Colonic mucosa (tissue), 4 donors: Measurements from ENCODE around the gene SLC46A2. TPM values are rescaled to one million over a fixed set of nuclear protein-coding genes. Genes with fewer than 3 reads are reported as not detected.

ENCODE experiments used
- DNase-seq: peaks from one replicate; pipeline ENCODE4 v3.0.0-alpha.2; 2020
- H3K27ac ChIP-seq: fragments of 200-600 bp; one replicate; pipeline ENCODE4 v1.8.0; 2021
- H3K27me3 ChIP-seq: fragments of 200-600 bp; one replicate; pipeline ENCODE4 v1.8.0; 2021
- H3K36me3 ChIP-seq: fragments of 200-600 bp; one replicate; pipeline ENCODE4 v1.8.0; 2021
- H3K4me1 ChIP-seq: fragments of 200-600 bp; one replicate; pipeline ENCODE4 v1.8.0; 2021; ENCODE audit warnings: mild to moderate bottlenecking
- H3K4me3 ChIP-seq: fragments of 200-600 bp; one replicate; pipeline ENCODE4 v1.8.0; 2021
- H3K9ac ChIP-seq, 2 donors: one replicate each; pipeline ENCODE4 v1.7.0; 2013; ENCODE audit warnings: control low read depth in 2 of 2, low read depth in 2 of 2, low read length in 2 of 2
- H3K9me3 ChIP-seq: fragments of 200-600 bp; one replicate; pipeline ENCODE4 v1.8.0; 2021
- intact Hi-C: fragments of 100-400 bp; cut with DNase I; formaldehyde crosslinking; loops from one replicate; pipeline ENCODE4 v1.14.1; 2022
- total RNA-seq, 2 donors: library from RNA; stranded (reverse); fragmentation: NEBNext Ultra II Directional in 1 of 2; extraction: Animal tissue kit (Norgen Biotek cat#: 25700) in 1 of 2; gene quantifications; one replicate each; pipeline ENCODE4 v1.2.1, GENCODE V29; 2021
- TF ChIP-seq, protein P1 (sequence below): fragments of 200-600 bp; IDR thresholded peaks from one replicate; pipeline ENCODE4 v1.8.0; 2022; ENCODE audit warnings: antibody characterized with exemption, mild to moderate bottlenecking
- donor health status: healthy.
- donor health status: DM: no; HTN: no; CAD: no.
- donor health status: DM: no; HTN: no; CAD: no.

The SLC46A2 gene
- total RNA-seq, 2 donors from 2014 or later, result not detected

- H3K27ac ChIP-seq, result no peak overlapping the region
- no peak overlapping the region for H3K9ac ChIP-seq
- no peaks in the 10 kb centered on the region for H3K4me1 ChIP-seq
- no peak overlapping the region for H3K4me3 ChIP-seq
- TF ChIP-seq, protein P1, sequence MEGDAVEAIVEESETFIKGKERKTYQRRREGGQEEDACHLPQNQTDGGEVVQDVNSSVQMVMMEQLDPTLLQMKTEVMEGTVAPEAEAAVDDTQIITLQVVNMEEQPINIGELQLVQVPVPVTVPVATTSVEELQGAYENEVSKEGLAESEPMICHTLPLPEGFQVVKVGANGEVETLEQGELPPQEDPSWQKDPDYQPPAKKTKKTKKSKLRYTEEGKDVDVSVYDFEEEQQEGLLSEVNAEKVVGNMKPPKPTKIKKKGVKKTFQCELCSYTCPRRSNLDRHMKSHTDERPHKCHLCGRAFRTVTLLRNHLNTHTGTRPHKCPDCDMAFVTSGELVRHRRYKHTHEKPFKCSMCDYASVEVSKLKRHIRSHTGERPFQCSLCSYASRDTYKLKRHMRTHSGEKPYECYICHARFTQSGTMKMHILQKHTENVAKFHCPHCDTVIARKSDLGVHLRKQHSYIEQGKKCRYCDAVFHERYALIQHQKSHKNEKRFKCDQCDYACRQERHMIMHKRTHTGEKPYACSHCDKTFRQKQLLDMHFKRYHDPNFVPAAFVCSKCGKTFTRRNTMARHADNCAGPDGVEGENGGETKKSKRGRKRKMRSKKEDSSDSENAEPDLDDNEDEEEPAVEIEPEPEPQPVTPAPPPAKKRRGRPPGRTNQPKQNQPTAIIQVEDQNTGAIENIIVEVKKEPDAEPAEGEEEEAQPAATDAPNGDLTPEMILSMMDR, result no peak
- H3K9me3 ChIP-seq, result no peaks in the 10 kb centered on the region
- no peak for DNase-seq
- H3K36me3 ChIP-seq, result no peaks in the 10 kb centered on the region
- intact Hi-C loops, result no loop called here
- H3K27me3 ChIP-seq, result no peaks in the 10 kb centered on the region
These were observed 41.2 kb downstream of the SLC46A2 start for GRCh38 chr9:112849363-112849922.

GRCh38 chr9:112848316-112849151 lies 42.1 kb downstream of the SLC46A2 start:
- Histone ChIP-seq H3K4me1 (no peaks in the 10 kb centered on the region), H3K9me3 (no peaks in the 10 kb centered on the region), H3K27me3 (no peaks in the 10 kb centered on the region), H3K27ac (no peak overlapping the region), H3K36me3 (no peaks in the 10 kb centered on the region), H3K4me3 (no peak overlapping the region), H3K9ac (no peak overlapping the region)
- DNase-seq, result no peak
- TF ChIP-seq, protein P1, result no peak
- intact Hi-C loops, result no loop called here

DNA sequence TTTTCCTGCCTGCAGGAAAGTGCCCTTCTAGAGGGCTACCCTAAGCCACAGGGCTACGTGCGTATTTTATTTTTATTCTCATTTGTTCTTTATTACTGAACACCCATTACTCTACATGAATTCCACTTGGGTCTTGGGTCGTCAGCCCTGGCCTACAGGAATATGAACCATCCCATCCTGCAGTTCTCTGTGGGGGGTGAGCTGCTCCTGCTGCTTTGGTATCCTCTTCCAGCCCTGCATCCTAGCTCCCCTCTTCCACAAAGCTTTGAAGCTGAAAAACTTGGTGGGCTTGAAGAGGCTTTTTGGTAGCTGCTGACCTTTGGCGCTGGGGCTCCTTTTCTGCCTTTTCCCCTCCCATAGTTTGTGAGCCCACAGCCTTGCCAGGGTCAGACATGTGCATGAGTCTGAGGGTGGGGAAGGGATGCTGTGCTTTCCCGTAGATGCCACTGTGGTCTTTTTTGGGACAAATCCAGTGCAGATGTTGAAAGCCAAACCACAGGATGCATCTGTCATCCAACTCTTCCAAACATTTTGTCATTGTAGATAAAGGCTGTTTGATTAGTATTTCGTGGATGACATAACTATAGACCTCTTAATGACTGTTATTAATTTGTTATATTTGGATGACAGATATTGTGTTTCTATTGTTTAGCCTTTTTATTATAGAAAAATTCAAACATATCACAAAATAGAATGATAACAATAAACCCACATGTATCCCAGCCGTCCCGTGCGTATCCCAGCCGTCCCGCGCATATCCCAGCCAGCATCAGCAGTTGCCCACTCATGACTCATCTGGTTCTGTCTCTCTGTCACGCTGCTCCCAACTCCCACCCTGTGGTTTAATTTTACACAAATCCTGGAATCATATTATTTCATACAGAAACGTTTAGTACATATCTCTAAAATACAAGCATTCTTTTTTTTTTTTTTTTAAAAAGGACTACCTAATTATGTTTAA lies 43.9 kb downstream of the SLC46A2 start:
- no peaks in the 10 kb centered on the region for H3K9me3 ChIP-seq

DNA sequence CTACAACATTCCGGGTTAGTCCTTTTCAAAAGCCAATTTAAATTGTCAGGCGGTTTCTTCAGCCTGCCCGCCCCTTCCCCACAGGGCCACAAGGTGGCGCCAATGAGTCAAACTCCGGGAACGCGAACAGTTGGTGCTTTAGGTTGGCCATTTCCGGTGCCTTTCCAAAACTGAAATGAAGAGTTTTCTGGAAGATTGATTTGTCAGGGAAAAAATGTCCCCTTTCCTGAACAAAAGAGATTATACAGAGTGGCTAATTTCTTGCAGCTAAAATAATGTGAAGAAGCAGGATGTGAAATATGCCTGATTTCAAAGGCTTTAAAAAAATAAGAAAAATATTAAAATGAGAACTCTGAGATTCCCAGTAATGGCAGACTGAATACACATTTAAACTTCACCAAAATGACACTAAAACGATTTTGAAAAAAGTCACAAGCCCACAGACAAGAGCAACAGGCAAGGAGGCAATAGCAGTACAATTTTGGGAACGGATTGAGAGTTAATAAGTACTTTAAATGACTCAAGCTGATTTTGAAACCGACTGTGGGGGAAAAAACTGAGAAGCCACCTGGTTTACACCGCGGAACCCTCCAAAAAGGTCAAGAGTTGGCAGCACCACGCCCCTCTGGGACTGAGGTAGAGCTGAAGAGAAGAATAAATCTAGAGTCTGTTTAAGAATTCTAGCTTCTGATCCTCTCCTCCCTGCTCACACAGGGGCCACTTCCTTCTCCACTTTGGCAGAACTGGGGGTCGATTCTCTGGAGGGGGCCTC lies 45.7 kb downstream of the SLC46A2 start:
- no peak overlapping the region for H3K27ac ChIP-seq
- no peaks in the 10 kb centered on the region for H3K36me3 ChIP-seq
- no peaks in the 10 kb centered on the region for H3K4me1 ChIP-seq
- no peaks in the 10 kb centered on the region for H3K9me3 ChIP-seq
- H3K9ac ChIP-seq, result no peak overlapping the region
- H3K4me3 ChIP-seq, result no peak overlapping the region
- no peaks in the 10 kb centered on the region for H3K27me3 ChIP-seq
- peak; percentile 89 for DNase-seq
- intact Hi-C loops, result loop anchor here (2.0 kb wide), 1 partner anchor 58 kb away; no protein-coding TSS in a partner anchor
- TF ChIP-seq, protein P1, result peak; percentile 99

More for the DNA sequence above, 43.9 kb downstream of the SLC46A2 start:
- intact Hi-C loops, result no loop called here
- no peak for DNase-seq
- H3K27ac ChIP-seq, result no peak overlapping the region
- no peaks in the 10 kb centered on the region for H3K36me3 ChIP-seq
- no peaks in the 10 kb centered on the region for H3K27me3 ChIP-seq
- no peak overlapping the region for H3K4me3 ChIP-seq
- no peaks in the 10 kb centered on the region for H3K4me1 ChIP-seq
- H3K9ac ChIP-seq, result no peak overlapping the region
- TF ChIP-seq, protein P1, result no peak
